GM13976 (cell line): ENCODE measurements around the gene RSPH9.

Experiments used
- DNase-seq: peaks from one replicate; pipeline ENCODE4 v3.0.0; 2012; ENCODE audit warnings: low spot score
- in situ Hi-C: fragments of 300-500 bp; cut with MboI; formaldehyde crosslinking; loops from one replicate; pipeline ENCODE4 v1.12.0; 2022; ENCODE audit warnings: low sequenced_read_pairs, mixed read lengths, inconsistent platforms; ENCODE audit not compliant: unreplicated experiment
- TF ChIP-seq, protein P1 (sequence below): IDR thresholded peaks from 2 replicates; pipeline ENCODE4 v1.5.1; 2012; ENCODE audit warnings: borderline replicate concordance, mild to moderate bottlenecking; ENCODE audit not compliant: insufficient read depth; ENCODE audit errors: extremely low read depth, missing control alignments, control extremely low read depth

RSPH9 gene

DNA sequence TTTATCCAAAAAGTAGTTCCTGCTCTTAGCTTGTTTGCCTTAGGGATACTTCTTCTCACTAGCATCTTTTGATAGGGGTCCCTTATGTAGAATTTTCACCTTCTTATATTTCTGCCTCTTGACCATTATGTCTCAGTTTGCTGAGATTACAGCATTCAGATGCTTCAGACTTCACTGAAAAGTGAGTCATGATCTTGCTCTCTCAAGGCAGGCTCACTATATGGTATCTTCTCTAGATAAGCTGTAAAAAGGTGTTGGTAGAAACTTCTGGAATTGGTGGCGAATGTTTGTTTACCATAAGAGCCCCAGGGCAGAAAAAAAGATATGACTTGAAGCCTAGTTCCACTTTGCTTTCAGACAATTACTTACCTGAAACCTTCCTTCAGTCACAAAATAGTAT lies 35.4 kb upstream of the RSPH9 start:
- TF ChIP-seq, protein P1, sequence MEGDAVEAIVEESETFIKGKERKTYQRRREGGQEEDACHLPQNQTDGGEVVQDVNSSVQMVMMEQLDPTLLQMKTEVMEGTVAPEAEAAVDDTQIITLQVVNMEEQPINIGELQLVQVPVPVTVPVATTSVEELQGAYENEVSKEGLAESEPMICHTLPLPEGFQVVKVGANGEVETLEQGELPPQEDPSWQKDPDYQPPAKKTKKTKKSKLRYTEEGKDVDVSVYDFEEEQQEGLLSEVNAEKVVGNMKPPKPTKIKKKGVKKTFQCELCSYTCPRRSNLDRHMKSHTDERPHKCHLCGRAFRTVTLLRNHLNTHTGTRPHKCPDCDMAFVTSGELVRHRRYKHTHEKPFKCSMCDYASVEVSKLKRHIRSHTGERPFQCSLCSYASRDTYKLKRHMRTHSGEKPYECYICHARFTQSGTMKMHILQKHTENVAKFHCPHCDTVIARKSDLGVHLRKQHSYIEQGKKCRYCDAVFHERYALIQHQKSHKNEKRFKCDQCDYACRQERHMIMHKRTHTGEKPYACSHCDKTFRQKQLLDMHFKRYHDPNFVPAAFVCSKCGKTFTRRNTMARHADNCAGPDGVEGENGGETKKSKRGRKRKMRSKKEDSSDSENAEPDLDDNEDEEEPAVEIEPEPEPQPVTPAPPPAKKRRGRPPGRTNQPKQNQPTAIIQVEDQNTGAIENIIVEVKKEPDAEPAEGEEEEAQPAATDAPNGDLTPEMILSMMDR, result no peak
- in situ Hi-C loops, result no loop called here
- DNase-seq, result no peak

DNA sequence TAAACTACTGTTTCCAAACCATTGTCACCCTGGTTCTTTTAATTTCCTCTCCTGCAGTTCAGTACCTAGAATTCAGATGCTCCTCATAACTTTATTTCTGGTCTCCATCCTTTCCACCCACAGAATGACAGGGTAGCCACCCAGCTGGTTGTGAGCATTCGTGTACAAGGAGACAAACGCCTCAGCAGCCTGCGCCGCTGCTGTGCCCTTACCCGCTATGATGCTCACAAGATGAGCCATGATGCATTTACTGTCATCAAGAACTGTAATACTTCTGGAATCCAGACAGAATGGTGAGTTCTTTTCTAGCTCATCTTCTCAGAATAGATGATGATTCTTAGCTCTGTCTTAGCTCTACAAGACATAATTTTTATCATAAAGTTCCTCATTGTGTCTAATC lies 34.4 kb upstream of the RSPH9 start:
- TF ChIP-seq, protein P1, result no peak
- in situ Hi-C loops, result no loop called here
- DNase-seq, result no peak

DNA sequence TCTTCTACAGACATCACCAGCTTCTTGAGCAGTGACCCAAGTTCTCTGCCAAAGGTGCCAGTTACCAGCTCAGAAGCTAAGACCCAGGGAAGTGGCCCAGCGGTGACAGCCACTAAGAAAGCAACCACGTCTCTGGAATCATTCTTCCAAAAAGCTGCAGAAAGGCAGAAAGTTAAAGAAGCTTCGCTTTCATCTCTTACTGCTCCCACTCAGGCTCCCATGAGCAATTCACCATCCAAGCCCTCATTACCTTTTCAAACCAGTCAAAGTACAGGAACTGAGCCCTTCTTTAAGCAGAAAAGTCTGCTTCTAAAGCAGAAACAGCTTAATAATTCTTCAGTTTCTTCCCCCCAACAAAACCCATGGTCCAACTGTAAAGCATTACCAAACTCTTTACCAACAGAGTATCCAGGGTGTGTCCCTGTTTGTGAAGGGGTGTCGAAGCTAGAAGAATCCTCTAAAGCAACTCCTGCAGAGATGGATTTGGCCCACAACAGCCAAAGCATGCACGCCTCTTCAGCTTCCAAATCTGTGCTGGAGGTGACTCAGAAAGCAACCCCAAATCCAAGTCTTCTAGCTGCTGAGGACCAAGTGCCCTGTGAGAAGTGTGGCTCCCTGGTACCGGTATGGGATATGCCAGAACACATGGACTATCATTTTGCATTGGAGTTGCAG lies 31.0 kb upstream of the RSPH9 start:
- no peak for DNase-seq
- in situ Hi-C loops, result no loop called here
- TF ChIP-seq, protein P1, result no peak

DNA sequence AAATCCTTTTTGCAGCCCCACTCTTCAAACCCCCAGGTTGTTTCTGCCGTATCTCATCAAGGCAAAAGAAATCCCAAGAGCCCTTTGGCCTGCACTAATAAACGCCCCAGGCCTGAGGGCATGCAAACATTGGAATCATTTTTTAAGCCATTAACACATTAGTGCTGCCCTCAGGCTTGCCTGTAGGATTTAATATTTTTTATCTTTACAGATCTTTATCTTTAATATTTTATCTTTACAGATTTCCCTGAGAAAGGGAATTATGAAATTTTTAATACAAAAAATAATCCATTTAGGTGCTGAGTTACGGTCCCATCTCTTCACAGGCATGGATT lies 30.5 kb upstream of the RSPH9 start:
- in situ Hi-C loops, result no loop called here
- no peak for DNase-seq
- TF ChIP-seq, protein P1, result no peak

DNA sequence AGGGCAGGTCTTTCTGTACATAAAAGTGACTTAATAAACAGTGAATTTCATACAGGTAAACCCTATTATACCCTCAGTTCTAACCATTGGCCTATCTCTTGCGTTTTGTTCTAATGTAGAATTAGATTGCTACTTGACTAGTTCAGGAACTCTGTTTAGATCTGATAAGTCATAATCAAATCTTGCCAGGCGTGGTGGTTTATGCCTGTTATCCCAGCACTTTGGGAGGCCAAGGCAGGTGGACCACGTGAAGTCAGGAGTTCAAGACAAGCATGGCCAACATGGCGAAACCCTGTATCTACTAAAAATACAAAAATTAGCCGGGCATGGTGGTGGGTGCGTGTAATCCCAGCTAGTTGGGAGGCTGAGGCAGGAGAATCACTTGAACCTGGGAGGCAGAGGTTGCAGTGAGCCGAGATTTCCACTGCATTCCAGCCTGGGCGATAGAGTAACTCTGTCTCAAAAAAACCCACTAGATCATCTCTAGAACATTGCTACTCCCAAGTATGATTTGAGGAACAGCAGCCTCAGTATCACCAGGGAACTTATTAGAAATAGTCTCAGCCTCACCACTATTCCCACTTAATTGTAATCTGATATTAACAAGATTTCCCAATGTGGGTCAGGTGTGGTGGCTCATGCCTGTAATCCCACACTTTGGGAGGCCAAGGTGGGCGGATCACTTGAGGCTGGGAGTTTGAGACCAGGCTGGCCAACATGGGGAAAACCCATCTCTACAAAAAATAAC lies 27.9 kb upstream of the RSPH9 start:
- in situ Hi-C loops, result no loop called here
- DNase-seq, result no peak
- TF ChIP-seq, protein P1, result no peak

GRCh38 chr6:43621078-43621835 lies 23.6 kb upstream of the RSPH9 start:
- no peak for DNase-seq
- TF ChIP-seq, protein P1, result no peak
- in situ Hi-C loops, result no loop called here
